Measurements from ENCODE around the gene RGS7.

The RGS7 gene

GRCh38 chr1:241391926-241392710, 35.1 kb upstream of the RGS7 start:
- Histone ChIP-seq H3K4me2 (ENCODE audit: low read length) (no peak overlapping the region), H3K27ac (ENCODE audit: low read length) (no peak overlapping the region), H3K9ac (ENCODE audit: low read length) (no peak overlapping the region), H3K79me2 (ENCODE audit: low read length) (no peaks in the 10 kb centered on the region), H3K9me3 (ENCODE audit: insufficient read depth, low read length) (no peaks in the 10 kb centered on the region), H4K20me1 (ENCODE audit: insufficient read depth, low read length) (no peaks in the 10 kb centered on the region), H2AFZ (ENCODE audit: low read depth, low read length) (no peak overlapping the region), H3K36me3 (replicated peaks; ENCODE audit: low read depth, low read length) (no peaks in the 10 kb centered on the region), H3K4me3 (ENCODE audit: low read length) (no peak overlapping the region), H3K4me1 (ENCODE audit: low read length) (no peaks in the 10 kb centered on the region), H3K27me3 (ENCODE audit: low read depth, low read length) (peaks cover 16% of the 10 kb centered on the region)
- TF ChIP-seq CTCF (IDR thresholded peaks at IDR 0.05; ENCODE audit: low read depth, low read length) (no peak), EZH2phosphoT487 (IDR thresholded peaks at IDR 0.05; ENCODE audit: low read depth) (no peak)

GRCh38 chr1:241390526-241390925, 33.5 kb upstream of the RGS7 start:
- H3K9me3 ChIP-seq (ENCODE audit: insufficient read depth, low read length), result no peaks in the 10 kb centered on the region
- no peaks in the 10 kb centered on the region for H3K36me3 ChIP-seq (replicated peaks; ENCODE audit: low read depth, low read length)
- no peak for TF ChIP-seq EZH2phosphoT487 (IDR thresholded peaks at IDR 0.05; ENCODE audit: low read depth)
- no peak for TF ChIP-seq CTCF (IDR thresholded peaks at IDR 0.05; ENCODE audit: low read depth, low read length)
- H3K27me3 ChIP-seq (ENCODE audit: low read depth, low read length), result peaks cover 16% of the 10 kb centered on the region; the same call in 1 of the 2 replicates
- H3K4me1 ChIP-seq (ENCODE audit: low read length), result no peaks in the 10 kb centered on the region
- H3K27ac ChIP-seq (ENCODE audit: low read length), result no peak overlapping the region
- no peaks in the 10 kb centered on the region for H3K79me2 ChIP-seq (ENCODE audit: low read length)
- no peak overlapping the region for H3K4me2 ChIP-seq (ENCODE audit: low read length)
- no peak overlapping the region for H3K9ac ChIP-seq (ENCODE audit: low read length)
- no peak overlapping the region for H2AFZ ChIP-seq (ENCODE audit: low read depth, low read length)
- H4K20me1 ChIP-seq (ENCODE audit: insufficient read depth, low read length), result no peaks in the 10 kb centered on the region
- no peak overlapping the region for H3K4me3 ChIP-seq (ENCODE audit: low read length)

DNA sequence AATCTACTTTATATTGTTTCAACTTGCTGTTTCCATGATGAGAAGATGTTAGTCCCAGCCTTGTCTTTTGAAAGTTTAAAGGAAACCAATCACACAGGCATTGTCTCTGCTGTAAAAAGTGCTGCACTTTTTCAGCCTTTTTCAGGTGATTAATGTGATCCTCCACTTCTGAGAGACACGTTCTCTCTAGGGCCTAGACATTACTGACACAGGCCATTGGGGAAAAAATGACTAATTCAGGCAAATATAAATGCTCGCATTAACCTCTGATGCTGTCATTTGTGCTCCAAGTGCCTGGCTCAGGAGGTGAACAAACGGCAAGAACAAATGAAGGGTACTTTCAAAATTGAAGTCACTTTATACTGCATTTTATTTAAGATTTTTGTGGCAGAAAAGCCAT, 32.4 kb upstream of the RGS7 start:
- Histone ChIP-seq H3K4me3 (ENCODE audit: low read length) (no peak overlapping the region), H4K20me1 (ENCODE audit: insufficient read depth, low read length) (no peaks in the 10 kb centered on the region), H3K9me3 (ENCODE audit: insufficient read depth, low read length) (no peaks in the 10 kb centered on the region), H3K27me3 (ENCODE audit: low read depth, low read length) (peaks cover 16% of the 10 kb centered on the region; the same call in 1 of the 2 replicates), H3K4me1 (ENCODE audit: low read length) (no peaks in the 10 kb centered on the region), H2AFZ (ENCODE audit: low read depth, low read length) (no peak overlapping the region), H3K4me2 (ENCODE audit: low read length) (no peak overlapping the region), H3K27ac (ENCODE audit: low read length) (no peak overlapping the region), H3K79me2 (ENCODE audit: low read length) (no peaks in the 10 kb centered on the region), H3K9ac (ENCODE audit: low read length) (no peak overlapping the region), H3K36me3 (replicated peaks; ENCODE audit: low read depth, low read length) (no peaks in the 10 kb centered on the region)
- TF ChIP-seq CTCF (IDR thresholded peaks at IDR 0.05; ENCODE audit: low read depth, low read length) (no peak), EZH2phosphoT487 (IDR thresholded peaks at IDR 0.05; ENCODE audit: low read depth) (no peak)

GRCh38 chr1:241387216-241387615, 30.2 kb upstream of the RGS7 start:
- 0 out of 2 replicates have a peak, but pooled peaks cover 9% of the 10 kb centered on the region for H3K27me3 ChIP-seq (ENCODE audit: low read depth, low read length)
- no peaks in the 10 kb centered on the region for H3K4me1 ChIP-seq (ENCODE audit: low read length)
- H3K4me3 ChIP-seq (ENCODE audit: low read length), result no peak overlapping the region
- no peak overlapping the region for H3K4me2 ChIP-seq (ENCODE audit: low read length)
- no peaks in the 10 kb centered on the region for H3K36me3 ChIP-seq (replicated peaks; ENCODE audit: low read depth, low read length)
- no peak overlapping the region for H3K27ac ChIP-seq (ENCODE audit: low read length)
- H3K9me3 ChIP-seq (ENCODE audit: insufficient read depth, low read length), result no peaks in the 10 kb centered on the region
- H3K79me2 ChIP-seq (ENCODE audit: low read length), result no peaks in the 10 kb centered on the region
- no peak overlapping the region for H2AFZ ChIP-seq (ENCODE audit: low read depth, low read length)
- TF ChIP-seq CTCF (IDR thresholded peaks at IDR 0.05; ENCODE audit: low read depth, low read length) (no peak), EZH2phosphoT487 (IDR thresholded peaks at IDR 0.05; ENCODE audit: low read depth) (no peak)
- H3K9ac ChIP-seq (ENCODE audit: low read length), result no peak overlapping the region
- no peaks in the 10 kb centered on the region for H4K20me1 ChIP-seq (ENCODE audit: insufficient read depth, low read length)

Measured in OCI-LY3 (cell line).